SK-N-SH treated with all-trans-retinoic acid at 6 μM for 48 hours (cell line): ENCODE results near the gene STK39.

Experiments used
- ARNTL ChIP-seq: fragments of 450-650 bp; formaldehyde crosslinking; IDR thresholded peaks from 2 replicates; pipeline ENCODE4 v1.5.0; 2020; ENCODE audit warnings: low read depth, mild to moderate bottlenecking, moderate library complexity, borderline replicate concordance
- BACH2 ChIP-seq: fragments of 250-450 bp; sonication (Bioruptor Pico); IDR thresholded peaks from 2 replicates; pipeline ENCODE4 v1.9.0; 2021; ENCODE audit warnings: mild to moderate bottlenecking, borderline replicate concordance
- CREB5 ChIP-seq: fragments of 250-450 bp; sonication (Bioruptor Pico); IDR thresholded peaks from 2 replicates; pipeline ENCODE4 v1.5.1; 2020; ENCODE audit warnings: low read depth, mild to moderate bottlenecking, moderate library complexity
- CSDC2 ChIP-seq: fragments of 250-450 bp; sonication (Bioruptor Pico); IDR thresholded peaks from 2 replicates; pipeline ENCODE4 v1.5.0; 2020; ENCODE audit warnings: mild to moderate bottlenecking, moderate library complexity
- ESRRG ChIP-seq: fragments of 250-450 bp; sonication (Bioruptor Pico); IDR thresholded peaks from 2 replicates; pipeline ENCODE4 v1.6.1; 2021; ENCODE audit warnings: mild to moderate bottlenecking
- ISL1 ChIP-seq: fragments of 250-450 bp; sonication (Bioruptor Pico); IDR thresholded peaks from 2 replicates; pipeline ENCODE4 v2.1.2; 2022; ENCODE audit warnings: mild to moderate bottlenecking, moderate library complexity
- PATZ1 ChIP-seq: fragments of 250-450 bp; sonication (Bioruptor Pico); IDR thresholded peaks from 2 replicates; pipeline ENCODE4 v1.8.0; 2020; ENCODE audit warnings: mild to moderate bottlenecking, moderate library complexity, borderline replicate concordance
- ZFP3 ChIP-seq: fragments of 250-450 bp; sonication (Bioruptor Pico); IDR thresholded peaks from 2 replicates; pipeline ENCODE4 v1.5.0; 2020; ENCODE audit warnings: mild to moderate bottlenecking, moderate library complexity
- ZFP30 ChIP-seq: fragments of 450-650 bp; formaldehyde crosslinking; IDR thresholded peaks from 2 replicates; pipeline ENCODE4 v1.5.0; 2022; ENCODE audit warnings: mild to moderate bottlenecking, moderate library complexity
- ZNF70 ChIP-seq: fragments of 450-650 bp; formaldehyde crosslinking; IDR thresholded peaks from 2 replicates; pipeline ENCODE4 v1.5.0; 2020; ENCODE audit warnings: mild to moderate bottlenecking, moderate library complexity
- ZNF8 ChIP-seq: fragments of 450-650 bp; formaldehyde crosslinking; IDR thresholded peaks from 2 replicates; pipeline ENCODE4 v1.5.0; 2020; ENCODE audit warnings: mild to moderate bottlenecking, moderate library complexity

- TF ChIP-seq ARNTL (CRISPR knock-in tag), result no peak
- no peak for TF ChIP-seq ZNF8 (CRISPR knock-in tag)
- no peak for TF ChIP-seq ZNF70 (CRISPR knock-in tag)
- TF ChIP-seq ISL1 (CRISPR knock-in tag), result no peak
- TF ChIP-seq CSDC2 (CRISPR knock-in tag), result no peak
- no peak for TF ChIP-seq ESRRG (CRISPR knock-in tag)
- no peak for TF ChIP-seq PATZ1 (CRISPR knock-in tag)
- no peak for TF ChIP-seq BACH2 (CRISPR knock-in tag)
- TF ChIP-seq ZFP30, result no peak
- no peak for TF ChIP-seq ZFP3 (CRISPR knock-in tag)
- no peak for TF ChIP-seq CREB5
Observed at GRCh38 chr2:168114040-168114439, 133.4 kb downstream of the STK39 start.
